Activated B cell treated with CpG ODN at 0.5 μM for 24 hours (primary cell): ENCODE data around the gene SMARCA4. TPM values are rescaled to one million over a fixed set of nuclear protein-coding genes. Genes with fewer than 3 reads are reported as not detected.
"Not testable (repeated sequence)": the region's sequence is repeated elsewhere in the genome, so short reads cannot be mapped to it uniquely, and the experiment has no call there.

Source experiments
- ATAC-seq: fragments of 200-7000 bp; cut with Tn5 transposase; one replicate; pipeline ENCODE4 v1.10.0; 2021; ENCODE audit warnings: low read depth, mild to moderate bottlenecking, moderate library complexity
- CTCF ChIA-PET: fragments of 350-600 bp; sonication (Branson Sonifier 250); formaldehyde crosslinking; loops from one replicate; lab custom pipeline; 2021; ENCODE audit warnings: antibody characterized with exemption; lab: Charles Lee
- POLR2A ChIA-PET: fragments of 350-600 bp; sonication (Branson Sonifier 250); formaldehyde crosslinking; loops from one replicate; lab custom pipeline; 2021; ENCODE audit warnings: antibody characterized with exemption; lab: Charles Lee
- DNase-seq: peaks from one replicate; pipeline ENCODE4 v3.0.0; 2022
- H3K27ac Mint-ChIP-seq: one replicate; pipeline ENCODE4 v1.8.0; 2020; ENCODE audit warnings: mixed read lengths
- H3K27me3 Mint-ChIP-seq: one replicate; pipeline ENCODE4 v1.8.0; 2021; ENCODE audit warnings: mixed read lengths
- H3K36me3 Mint-ChIP-seq: one replicate; pipeline ENCODE4 v1.8.0; 2021; ENCODE audit warnings: low read depth, mixed read lengths
- H3K4me1 Mint-ChIP-seq: one replicate; pipeline ENCODE4 v1.8.0; 2021; ENCODE audit warnings: mixed read lengths
- H3K4me3 Mint-ChIP-seq: one replicate; pipeline ENCODE4 v1.8.0; 2020; ENCODE audit warnings: mild to moderate bottlenecking, mixed read lengths
- H3K9me3 Mint-ChIP-seq: one replicate; pipeline ENCODE4 v1.8.0; 2020; ENCODE audit warnings: mixed read lengths
- intact Hi-C: fragments of 100-400 bp; cut with micrococcal nuclease; formaldehyde crosslinking; loops from one replicate; pipeline ENCODE4 v1.15.1; 2024
- total RNA-seq: library from RNA; stranded (reverse); gene quantifications from 2 replicates; pipeline ENCODE4 v1.2.3, GENCODE V29; 2022
- TF ChIP-seq, protein P1 (sequence below): fragments of 200-600 bp; IDR thresholded peaks from one replicate; pipeline ENCODE4 v1.8.0; 2022; ENCODE audit warnings: antibody characterized with exemption, mild to moderate bottlenecking

Gene SMARCA4
- total RNA-seq, 1 donor from 2014 or later: 93.6 TPM

GRCh38 chr19:10988921-10989320 lies 28.1 kb downstream of the SMARCA4 start:
- H3K27me3 Mint-ChIP-seq: no peaks in the 10 kb centered on the region
- DNase-seq (no peak), ATAC-seq (no peak)
- TF ChIP-seq, protein P1, sequence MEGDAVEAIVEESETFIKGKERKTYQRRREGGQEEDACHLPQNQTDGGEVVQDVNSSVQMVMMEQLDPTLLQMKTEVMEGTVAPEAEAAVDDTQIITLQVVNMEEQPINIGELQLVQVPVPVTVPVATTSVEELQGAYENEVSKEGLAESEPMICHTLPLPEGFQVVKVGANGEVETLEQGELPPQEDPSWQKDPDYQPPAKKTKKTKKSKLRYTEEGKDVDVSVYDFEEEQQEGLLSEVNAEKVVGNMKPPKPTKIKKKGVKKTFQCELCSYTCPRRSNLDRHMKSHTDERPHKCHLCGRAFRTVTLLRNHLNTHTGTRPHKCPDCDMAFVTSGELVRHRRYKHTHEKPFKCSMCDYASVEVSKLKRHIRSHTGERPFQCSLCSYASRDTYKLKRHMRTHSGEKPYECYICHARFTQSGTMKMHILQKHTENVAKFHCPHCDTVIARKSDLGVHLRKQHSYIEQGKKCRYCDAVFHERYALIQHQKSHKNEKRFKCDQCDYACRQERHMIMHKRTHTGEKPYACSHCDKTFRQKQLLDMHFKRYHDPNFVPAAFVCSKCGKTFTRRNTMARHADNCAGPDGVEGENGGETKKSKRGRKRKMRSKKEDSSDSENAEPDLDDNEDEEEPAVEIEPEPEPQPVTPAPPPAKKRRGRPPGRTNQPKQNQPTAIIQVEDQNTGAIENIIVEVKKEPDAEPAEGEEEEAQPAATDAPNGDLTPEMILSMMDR: no peak
- ChIA-PET POLR2A (no interaction called here), CTCF (no interaction called here)
- intact Hi-C loops: no loop called here
- H3K27ac Mint-ChIP-seq: no peak overlapping the region
- peaks cover 73% of the 10 kb centered on the region for H3K36me3 Mint-ChIP-seq
- H3K9me3 Mint-ChIP-seq: no peaks in the 10 kb centered on the region
- no peaks in the 10 kb centered on the region for H3K4me1 Mint-ChIP-seq
- no peak overlapping the region for H3K4me3 Mint-ChIP-seq

GRCh38 chr19:10991076-10991475 lies 30.2 kb downstream of the SMARCA4 start:
- ChIA-PET CTCF (interaction anchor here (1.1 kb wide), 1 partner anchor 46 kb away, joined by 6 read pairs; no protein-coding TSS in a partner anchor), POLR2A (no interaction called here)
- DNase-seq (no peak), ATAC-seq (no peak)
- Mint-ChIP-seq H3K4me3 (no peak overlapping the region), H3K9me3 (no peaks in the 10 kb centered on the region), H3K36me3 (peaks cover 72% of the 10 kb centered on the region), H3K4me1 (no peaks in the 10 kb centered on the region), H3K27me3 (no peaks in the 10 kb centered on the region), H3K27ac (no peak overlapping the region)
- TF ChIP-seq, protein P1: no peak
- intact Hi-C loops: no loop called here

DNA sequence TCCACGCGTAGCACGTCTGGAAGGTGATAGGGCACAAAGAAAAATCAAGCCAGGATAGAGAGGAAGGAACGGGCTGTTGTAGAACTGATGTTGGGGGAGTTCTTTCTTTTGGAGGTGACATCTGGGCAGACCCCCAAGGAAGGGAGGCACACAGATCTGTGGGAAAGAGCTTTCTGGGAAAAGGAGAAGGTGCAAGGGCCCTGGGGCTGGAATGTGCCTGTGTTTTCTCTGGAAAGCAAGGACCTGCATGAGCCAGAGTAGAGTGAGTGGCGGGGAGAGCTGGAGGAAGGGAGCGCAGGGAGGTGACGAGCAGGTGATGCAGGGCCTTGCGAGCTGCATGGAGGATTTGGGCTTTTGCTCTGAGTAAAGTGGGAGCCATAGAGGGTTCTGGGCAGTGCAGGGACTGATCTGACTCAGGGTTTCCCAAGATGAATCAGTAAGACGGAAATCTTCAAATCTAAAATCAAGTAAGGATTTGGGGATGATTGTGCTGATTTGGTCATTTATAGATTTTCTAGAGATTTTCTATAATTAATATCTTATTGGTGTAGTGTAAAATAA lies 30.8 kb downstream of the SMARCA4 start:
- TF ChIP-seq, protein P1: no peak
- POLR2A ChIA-PET: no interaction called here
- peaks cover 76% of the 10 kb centered on the region for H3K36me3 Mint-ChIP-seq

DNA sequence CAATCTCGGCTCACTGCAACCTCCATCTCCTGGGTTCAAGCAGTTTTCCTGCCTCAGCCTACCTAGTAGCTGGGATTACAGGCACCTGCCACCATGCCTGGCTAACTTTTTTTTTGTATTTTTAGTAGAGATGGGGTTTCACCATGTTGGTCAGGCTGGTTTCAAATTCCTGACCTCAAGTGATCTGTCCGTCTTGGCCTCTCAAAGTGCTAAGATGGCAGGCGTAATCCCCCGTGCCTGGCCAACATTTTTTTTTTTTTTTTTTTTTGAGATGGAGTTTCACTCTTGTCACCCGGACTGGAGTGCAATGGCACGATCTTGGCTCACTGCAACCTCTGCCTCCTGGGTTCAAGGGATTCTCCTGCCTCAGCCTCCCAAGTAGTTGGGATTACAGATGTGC lies 31.3 kb downstream of the SMARCA4 start:
- peaks cover 75% of the 10 kb centered on the region for H3K36me3 Mint-ChIP-seq

More for the DNA sequence above, 30.8 kb downstream of the SMARCA4 start:
- ATAC-seq: no peak
- no peaks in the 10 kb centered on the region for H3K9me3 Mint-ChIP-seq
- no peaks in the 10 kb centered on the region for H3K27me3 Mint-ChIP-seq
- no peaks in the 10 kb centered on the region for H3K4me1 Mint-ChIP-seq
- CTCF ChIA-PET: no interaction called here
- DNase-seq: no peak
- H3K4me3 Mint-ChIP-seq: no peak overlapping the region
- intact Hi-C loops: no loop called here
- no peak overlapping the region for H3K27ac Mint-ChIP-seq

GRCh38 chr19:10995926-10996600 lies 35.2 kb downstream of the SMARCA4 start:
- Mint-ChIP-seq H3K4me3 (no peak overlapping the region), H3K27ac (no peak overlapping the region), H3K27me3 (no peaks in the 10 kb centered on the region), H3K36me3 (peaks cover 63% of the 10 kb centered on the region), H3K4me1 (no peaks in the 10 kb centered on the region), H3K9me3 (no peaks in the 10 kb centered on the region)
- ChIA-PET CTCF (no interaction called here), POLR2A (no interaction called here)
- DNase-seq: no peak
- TF ChIP-seq, protein P1: no peak
- no peak for ATAC-seq
- intact Hi-C loops: no loop called here

More for the DNA sequence above, 31.3 kb downstream of the SMARCA4 start:
- H3K9me3 Mint-ChIP-seq, H3K27me3 Mint-ChIP-seq, POLR2A ChIA-PET, H3K4me3 Mint-ChIP-seq, H3K4me1 Mint-ChIP-seq, intact Hi-C loops, ATAC-seq, DNase-seq, CTCF ChIA-PET, H3K27ac Mint-ChIP-seq: not testable (repeated sequence)
